Measurements from ENCODE around the gene RNF187.

Gene RNF187

DNA sequence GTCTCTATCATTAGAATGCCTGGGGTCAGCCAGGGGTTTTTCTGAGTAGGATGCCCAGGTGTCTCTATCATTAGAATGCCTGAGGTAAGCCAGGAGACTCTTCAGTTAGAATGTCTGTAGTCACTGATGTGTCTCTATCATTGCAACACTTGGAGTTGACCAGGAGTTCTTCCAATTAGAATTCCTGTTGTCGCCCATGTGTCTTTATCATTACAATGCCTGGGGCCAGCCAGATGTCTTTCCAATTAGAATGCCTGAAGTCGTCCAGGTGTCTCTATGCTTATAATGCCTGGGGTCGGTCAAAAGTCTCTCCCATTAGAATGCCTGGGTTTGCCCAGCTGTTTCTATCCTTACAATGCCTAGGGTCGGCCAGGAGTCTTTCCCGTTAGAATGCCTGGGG lies 55.8 kb downstream of the RNF187 start:
- peaks cover 3% of the 10 kb centered on the region; the same call in 1 of the 2 replicates for H3K9me3 ChIP-seq (ENCODE audit: insufficient read depth, low read depth, low read length)

GRCh38 chr1:228543396-228543795 lies 56.2 kb downstream of the RNF187 start:
- Histone ChIP-seq H3K36me3 (ENCODE audit: insufficient read depth, low read length) (no peaks in the 10 kb centered on the region), H3F3A (ENCODE audit: low read depth) (no peaks in the 10 kb centered on the region), H4K20me1 (ENCODE audit: insufficient read depth, low read length, poor library complexity, severe bottlenecking) (no peaks in the 10 kb centered on the region), H3K9me2 (replicated peaks; ENCODE audit: low read depth, low read length) (no peaks in the 10 kb centered on the region), H3K9ac (ENCODE audit: low read depth, low read length, poor library complexity, severe bottlenecking) (no peak overlapping the region), H3K79me2 (ENCODE audit: insufficient read depth, low read length) (no peaks in the 10 kb centered on the region), H3K27me3 (ENCODE audit: insufficient read depth, low read length, poor library complexity, severe bottlenecking) (no peaks in the 10 kb centered on the region), H3K4me1 (ENCODE audit: insufficient read depth, low read length, poor library complexity, severe bottlenecking) (no peaks in the 10 kb centered on the region), H3K4me2 (ENCODE audit: low read depth, low read length, poor library complexity, severe bottlenecking) (no peak overlapping the region), H3K4me3 (ENCODE audit: low read length, poor library complexity, severe bottlenecking) (no peak overlapping the region), H2AFZ (ENCODE audit: low read length) (no peak overlapping the region), H3K9me3 (ENCODE audit: insufficient read depth, low read depth, low read length) (peaks cover 3% of the 10 kb centered on the region; the same call in 1 of the 2 replicates)
- TF ChIP-seq, protein P1, sequence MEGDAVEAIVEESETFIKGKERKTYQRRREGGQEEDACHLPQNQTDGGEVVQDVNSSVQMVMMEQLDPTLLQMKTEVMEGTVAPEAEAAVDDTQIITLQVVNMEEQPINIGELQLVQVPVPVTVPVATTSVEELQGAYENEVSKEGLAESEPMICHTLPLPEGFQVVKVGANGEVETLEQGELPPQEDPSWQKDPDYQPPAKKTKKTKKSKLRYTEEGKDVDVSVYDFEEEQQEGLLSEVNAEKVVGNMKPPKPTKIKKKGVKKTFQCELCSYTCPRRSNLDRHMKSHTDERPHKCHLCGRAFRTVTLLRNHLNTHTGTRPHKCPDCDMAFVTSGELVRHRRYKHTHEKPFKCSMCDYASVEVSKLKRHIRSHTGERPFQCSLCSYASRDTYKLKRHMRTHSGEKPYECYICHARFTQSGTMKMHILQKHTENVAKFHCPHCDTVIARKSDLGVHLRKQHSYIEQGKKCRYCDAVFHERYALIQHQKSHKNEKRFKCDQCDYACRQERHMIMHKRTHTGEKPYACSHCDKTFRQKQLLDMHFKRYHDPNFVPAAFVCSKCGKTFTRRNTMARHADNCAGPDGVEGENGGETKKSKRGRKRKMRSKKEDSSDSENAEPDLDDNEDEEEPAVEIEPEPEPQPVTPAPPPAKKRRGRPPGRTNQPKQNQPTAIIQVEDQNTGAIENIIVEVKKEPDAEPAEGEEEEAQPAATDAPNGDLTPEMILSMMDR (conservative IDR thresholded peaks at IDR 0.05; ENCODE audit: low read length): no peak
- TF ChIP-seq EZH2phosphoT487 (IDR thresholded peaks at IDR 0.05; ENCODE audit: borderline replicate concordance): no peak

More for the DNA sequence above, 55.8 kb downstream of the RNF187 start:
- no peaks in the 10 kb centered on the region for H3K27me3 ChIP-seq (ENCODE audit: insufficient read depth, low read length, poor library complexity, severe bottlenecking)
- H3K4me1 ChIP-seq (ENCODE audit: insufficient read depth, low read length, poor library complexity, severe bottlenecking): no peaks in the 10 kb centered on the region
- no peak overlapping the region for H3K4me2 ChIP-seq (ENCODE audit: low read depth, low read length, poor library complexity, severe bottlenecking)
- H3K4me3 ChIP-seq (ENCODE audit: low read length, poor library complexity, severe bottlenecking): no peak overlapping the region
- no peaks in the 10 kb centered on the region for H3K36me3 ChIP-seq (ENCODE audit: insufficient read depth, low read length)
- no peaks in the 10 kb centered on the region for H4K20me1 ChIP-seq (ENCODE audit: insufficient read depth, low read length, poor library complexity, severe bottlenecking)
- H3K9me2 ChIP-seq (replicated peaks; ENCODE audit: low read depth, low read length): no peaks in the 10 kb centered on the region
- no peaks in the 10 kb centered on the region for H3F3A ChIP-seq (ENCODE audit: low read depth)
- no peak overlapping the region for H3K9ac ChIP-seq (ENCODE audit: low read depth, low read length, poor library complexity, severe bottlenecking)
- H3K79me2 ChIP-seq (ENCODE audit: insufficient read depth, low read length): no peaks in the 10 kb centered on the region
- no peak for TF ChIP-seq EZH2phosphoT487 (IDR thresholded peaks at IDR 0.05; ENCODE audit: borderline replicate concordance)
- TF ChIP-seq, protein P1 (conservative IDR thresholded peaks at IDR 0.05; ENCODE audit: low read length): no peak
- no peak overlapping the region for H2AFZ ChIP-seq (ENCODE audit: low read length)

DNA sequence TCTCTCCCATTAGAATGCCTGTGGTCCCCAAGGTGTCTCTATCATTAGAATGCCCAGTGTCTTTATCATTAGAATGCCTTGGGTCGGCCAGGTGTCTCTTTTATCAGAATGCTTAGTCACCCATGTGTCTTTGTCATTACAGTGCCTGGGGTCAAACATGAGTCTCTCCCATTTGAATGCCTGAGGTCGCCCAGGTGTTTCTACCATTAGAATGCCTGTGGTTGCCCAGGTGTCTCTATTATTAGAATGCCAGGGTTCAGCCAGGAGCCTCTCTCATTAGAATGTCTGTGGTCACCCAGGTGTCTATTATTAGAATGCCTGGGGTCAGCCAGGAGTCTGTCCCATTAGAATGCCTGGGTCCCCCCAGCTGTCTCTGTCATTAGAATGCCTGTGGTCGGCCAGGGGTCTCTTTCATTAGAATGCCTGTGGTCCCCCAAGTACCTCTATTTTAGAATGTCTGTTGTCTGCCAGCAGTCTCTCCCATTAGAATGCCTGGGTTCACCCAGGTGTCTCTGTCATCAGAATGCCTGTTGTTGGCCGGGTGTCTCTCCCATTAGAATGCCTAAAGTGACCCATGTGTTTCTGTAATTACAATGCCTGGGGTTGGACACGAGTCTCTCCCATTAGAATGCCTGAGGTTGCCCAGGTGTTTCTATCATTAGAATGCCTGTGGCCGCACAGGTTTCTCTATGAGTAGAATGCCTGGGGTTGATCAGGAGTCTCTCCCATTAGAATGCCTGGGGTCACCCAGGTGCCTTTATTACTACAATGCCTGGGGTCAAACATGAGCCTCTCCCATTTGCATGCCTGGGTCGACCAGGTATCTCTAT lies 57.1 kb downstream of the RNF187 start:
- H3K27me3 ChIP-seq (ENCODE audit: insufficient read depth, low read length, poor library complexity, severe bottlenecking): no peaks in the 10 kb centered on the region
- no peaks in the 10 kb centered on the region for H4K20me1 ChIP-seq (ENCODE audit: insufficient read depth, low read length, poor library complexity, severe bottlenecking)
- H3K4me2 ChIP-seq (ENCODE audit: low read depth, low read length, poor library complexity, severe bottlenecking): no peak overlapping the region
- H3K9ac ChIP-seq (ENCODE audit: low read depth, low read length, poor library complexity, severe bottlenecking): no peak overlapping the region
- H3K4me3 ChIP-seq (ENCODE audit: low read length, poor library complexity, severe bottlenecking): no peak overlapping the region
- H3K9me2 ChIP-seq (replicated peaks; ENCODE audit: low read depth, low read length): no peaks in the 10 kb centered on the region
- no peaks in the 10 kb centered on the region; the same call in 1 of the 2 replicates for H3K9me3 ChIP-seq (ENCODE audit: insufficient read depth, low read depth, low read length)
- no peaks in the 10 kb centered on the region for H3K36me3 ChIP-seq (ENCODE audit: insufficient read depth, low read length)
- no peak overlapping the region for H2AFZ ChIP-seq (ENCODE audit: low read length)
- no peaks in the 10 kb centered on the region for H3F3A ChIP-seq (ENCODE audit: low read depth)
- no peaks in the 10 kb centered on the region for H3K79me2 ChIP-seq (ENCODE audit: insufficient read depth, low read length)
- no peaks in the 10 kb centered on the region for H3K4me1 ChIP-seq (ENCODE audit: insufficient read depth, low read length, poor library complexity, severe bottlenecking)
- TF ChIP-seq EZH2phosphoT487 (IDR thresholded peaks at IDR 0.05; ENCODE audit: borderline replicate concordance): no peak
- TF ChIP-seq, protein P1 (conservative IDR thresholded peaks at IDR 0.05; ENCODE audit: low read length): no peak
